A549 (cell line): ENCODE results near the gene NTF3. TPM values are rescaled to one million over a fixed set of nuclear protein-coding genes. Genes with fewer than 3 reads are reported as not detected.

Source experiments
- ATAC-seq, 2 experiments: fragments of 200-7000 bp in 1 of 2; fragments of >200 bp in 1 of 2; cut with Nextera tagmentation in 1 of 2; cut with Tn5 transposase in 1 of 2; 3 replicates each; pipeline versions ENCODE4 v1.8.0 to v1.9.1; 2018 to 2020; ENCODE audit warnings: mild to moderate bottlenecking in 1 of 2, moderate library complexity in 1 of 2
- CTCF ChIA-PET: fragments of 300-600 bp; sonication (Branson Sonifier 250); formaldehyde crosslinking; extraction: SDS; loops from one replicate; lab custom pipeline; 2021; ENCODE audit warnings: antibody characterized with exemption, inconsistent platforms; lab: Yijun Ruan, JAX
- POLR2A ChIA-PET: fragments of 350-600 bp; formaldehyde crosslinking; extraction: SDS; loops from one replicate; lab custom pipeline; 2021; ENCODE audit warnings: antibody characterized with exemption, inconsistent platforms; lab: Yijun Ruan, JAX
- DNase-seq, 2 experiments: peaks; one replicate each; pipeline versions ENCODE4 v3.0.0 to v3.0.0-alpha.2; 2011 to 2016; ENCODE audit warnings: low read depth in 1 of 2, low spot score in 1 of 2
- FAIRE-seq: peaks from 2 replicates; lab custom pipeline; 2011; peaks lifted over from hg19 to GRCh38; lab: Jason Lieb, UNC
- H3K27ac ChIP-seq, 2 experiments: fragments of >200 bp; sonication (Bioruptor Twin); formaldehyde crosslinking; 3 replicates each; pipeline ENCODE4 v1.5.1; 2016 to 2017
- H3K4me1 ChIP-seq: fragments of >200 bp; sonication (Bioruptor Twin); formaldehyde crosslinking; 3 replicates; pipeline ENCODE4 v1.6.1; 2016
- H3K4me2 ChIP-seq: fragments of >200 bp; sonication (Bioruptor Twin); formaldehyde crosslinking; 3 replicates; pipeline ENCODE4 v1.6.1; 2016
- H3K4me3 ChIP-seq: fragments of >200 bp; sonication (Bioruptor Twin); formaldehyde crosslinking; 3 replicates; pipeline ENCODE4 v1.5.1; 2016
- H3K9me3 ChIP-seq: fragments of >200 bp; sonication (Bioruptor Twin); formaldehyde crosslinking; 3 replicates; pipeline ENCODE4 v1.6.1; 2016
- CBX8 ChIP-seq: fragments of 200-600 bp; sonication (generic); IDR thresholded peaks from 2 replicates; pipeline ENCODE4 v1.6.1; 2016
- CEBPB ChIP-seq, 2 experiments: fragments of >200 bp in 1 of 2; sonication (Bioruptor Twin) in 1 of 2; formaldehyde crosslinking in 1 of 2; IDR thresholded peaks; 2 replicates each; pipeline ENCODE4 v1.6.1; 2012 to 2016
- CHD2 ChIP-seq: fragments of 150-350 bp; IDR thresholded peaks from 2 replicates; pipeline ENCODE4 v1.6.1; 2014; ENCODE audit warnings: low read length; ENCODE audit not compliant: partially characterized antibody
- CHD4 ChIP-seq: fragments of 200-600 bp; sonication (generic); IDR thresholded peaks from 2 replicates; pipeline ENCODE4 v1.6.1; 2016; ENCODE audit warnings: antibody characterized with exemption, mild to moderate bottlenecking, borderline replicate concordance
- E2F6 ChIP-seq: IDR thresholded peaks from 2 replicates; pipeline ENCODE4 v1.6.1; 2012; ENCODE audit warnings: low read depth, borderline replicate concordance
- FOSB ChIP-seq: fragments of 250-450 bp; sonication (Bioruptor Pico); IDR thresholded peaks from 2 replicates; pipeline ENCODE4 v1.5.0; 2020; ENCODE audit warnings: mild to moderate bottlenecking, moderate library complexity
- FOSL2 ChIP-seq, 2 experiments: fragments of 450-650 bp in 1 of 2; fragments of >200 bp in 1 of 2; sonication (Bioruptor Twin) in 1 of 2; formaldehyde crosslinking; IDR thresholded peaks; 2 replicates each; pipeline versions ENCODE4 v1.5.0 to v1.6.1; 2016 to 2020; ENCODE audit warnings: mild to moderate bottlenecking in 1 of 2, moderate library complexity in 1 of 2
- HDAC2 ChIP-seq: fragments of 200-600 bp; sonication (generic); IDR thresholded peaks from 2 replicates; pipeline ENCODE4 v1.6.1; 2016
- HEYL ChIP-seq: fragments of 250-450 bp; sonication (Bioruptor Pico); IDR thresholded peaks from 2 replicates; pipeline ENCODE4 v1.8.0; 2021; ENCODE audit warnings: mild to moderate bottlenecking, moderate library complexity
- HOXA7 ChIP-seq: fragments of 250-450 bp; sonication (Bioruptor Pico); IDR thresholded peaks from 2 replicates; pipeline ENCODE4 v1.5.0; 2020; ENCODE audit warnings: mild to moderate bottlenecking, moderate library complexity
- HOXB13 ChIP-seq: fragments of 250-450 bp; sonication (Bioruptor Pico); IDR thresholded peaks from 2 replicates; pipeline ENCODE4 v1.5.0; 2020; ENCODE audit warnings: low read depth, mild to moderate bottlenecking, moderate library complexity
- MAFK ChIP-seq: fragments of 450-650 bp; IDR thresholded peaks from 2 replicates; pipeline ENCODE4 v1.6.1; 2014; ENCODE audit not compliant: partially characterized antibody
- MAZ ChIP-seq: fragments of 150-350 bp; IDR thresholded peaks from 2 replicates; pipeline ENCODE4 v1.6.1; 2014; ENCODE audit warnings: antibody characterized with exemption, low read depth, low read length, borderline replicate concordance
- MYC ChIP-seq: IDR thresholded peaks from 2 replicates; pipeline ENCODE4 v1.6.1; 2012; ENCODE audit warnings: mild to moderate bottlenecking, inconsistent platforms, low read length, improper control_type of control experiment, borderline replicate concordance
- NR3C1 ChIP-seq: fragments of >200 bp; sonication (Bioruptor Twin); formaldehyde crosslinking; IDR thresholded peaks from 3 replicates; pipeline ENCODE4 v1.6.1; 2017
- PBX3 ChIP-seq: IDR thresholded peaks from 2 replicates; pipeline ENCODE4 v1.6.1; 2012
- POLR2AphosphoS2 ChIP-seq: conservative IDR thresholded peaks from 2 replicates; pipeline ENCODE4 v1.6.1; 2012; ENCODE audit warnings: low read length, improper control_type of control experiment, inconsistent platforms
- RNF2 ChIP-seq: fragments of 200-600 bp; sonication (generic); IDR thresholded peaks from 2 replicates; pipeline ENCODE4 v1.6.1; 2016; ENCODE audit warnings: low read depth, mild to moderate bottlenecking, antibody characterized with exemption, moderate library complexity, borderline replicate concordance
- SMC3 ChIP-seq: fragments of >200 bp; sonication (Bioruptor Twin); formaldehyde crosslinking; IDR thresholded peaks from 3 replicates; pipeline ENCODE4 v1.6.1; 2018; ENCODE audit warnings: inconsistent platforms
- TP53 ChIP-seq: fragments of 250-450 bp; sonication (Bioruptor Pico); IDR thresholded peaks from 2 replicates; pipeline ENCODE4 v1.5.0; 2021; ENCODE audit warnings: mild to moderate bottlenecking, moderate library complexity
- USF2 ChIP-seq: fragments of 450-650 bp; IDR thresholded peaks from 2 replicates; pipeline ENCODE4 v1.6.1; 2014; ENCODE audit warnings: antibody characterized with exemption
- ZFP36 ChIP-seq: fragments of 450-650 bp; IDR thresholded peaks from 2 replicates; pipeline ENCODE4 v1.6.1; 2014; ENCODE audit warnings: borderline replicate concordance; ENCODE audit not compliant: partially characterized antibody
- WGBS: methylation state at CpG from one replicate; pipeline ENCODE4 v1.1.6; 2017; ENCODE audit errors: missing lambda C conversion rate; 5-methylcytosine and 5-hydroxymethylcytosine counted together
- polyA plus RNA-seq, 4 experiments: library from polyadenylated mRNA; depleted of rRNA in 3 of 4; stranded (reverse); fragments of >200 nt; fragmentation: RNase III in 1 of 4; extraction: RNeasy Plus Mini Kit Qiagen cat#74134 plus additional on column Dnase treatment in 1 of 4; gene quantifications; 2 replicates in 3 of 4; 3 replicates in 1 of 4; pipeline ENCODE4 v1.2.3, GENCODE V29; 2011 to 2017

NTF3 gene
- polyA plus RNA-seq, 2 of the 4 experiments (the other 2 are of a cell fraction), result not detected

DNA sequence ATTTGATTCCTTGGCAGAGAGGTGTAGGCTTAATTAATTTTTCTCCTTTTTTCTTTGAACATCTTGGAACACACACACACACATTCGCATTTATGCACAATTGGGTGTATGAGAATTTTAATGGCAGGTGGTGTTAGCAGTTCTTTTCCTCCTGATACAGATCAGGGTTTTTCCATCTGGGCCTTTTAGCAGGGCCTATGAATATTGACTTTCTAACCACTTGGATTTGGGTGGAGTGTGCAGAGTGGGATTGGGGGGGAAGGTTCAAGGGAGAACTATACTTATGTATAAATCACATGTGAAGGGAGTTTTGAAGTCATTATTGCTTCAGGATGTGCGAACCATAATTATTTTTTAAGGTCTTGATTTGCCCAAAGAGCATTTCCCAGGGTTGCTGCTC is 28.9 kb downstream of the NTF3 start:
- Histone ChIP-seq H3K4me1 (no peaks in the 10 kb centered on the region), H3K4me3 (no peak overlapping the region), H3K27ac (no peak overlapping the region), H3K4me2 (no peak overlapping the region), H3K9me3 (no peaks in the 10 kb centered on the region)
- POLR2A ChIA-PET, result no interaction called here
- no peak for FAIRE-seq
- ATAC-seq, result no peak
- WGBS, result 11% methylated on average over 2 of the region's 2 CpGs
- TF ChIP-seq MAZ, result no peak
- no peak for TF ChIP-seq HEYL (CRISPR knock-in tag)
- no peak for TF ChIP-seq PBX3
- no peak for TF ChIP-seq CHD2
- no peak for TF ChIP-seq USF2
- TF ChIP-seq HDAC2, result no peak
- no peak for TF ChIP-seq HOXB13 (CRISPR knock-in tag)
- no peak for TF ChIP-seq CBX8
- TF ChIP-seq NR3C1, result no peak
- no peak for TF ChIP-seq MAFK
- TF ChIP-seq ZFP36, result no peak
- TF ChIP-seq MYC, result no peak
- TF ChIP-seq FOSL2 (IDR thresholded peaks at IDR 0.05), result no peak
- TF ChIP-seq FOSL2 (CRISPR knock-in tag; IDR thresholded peaks at IDR 0.05), result no peak
- TF ChIP-seq CEBPB (IDR thresholded peaks at IDR 0.05), result no peak
- TF ChIP-seq E2F6, result no peak
- no peak for TF ChIP-seq POLR2AphosphoS2
- no peak for TF ChIP-seq RNF2
- TF ChIP-seq, all 56 proteins: peak for 0
- no peak for DNase-seq
- CTCF ChIA-PET, result interaction anchor here (0.6 kb wide), 1 partner anchor 612 kb away, joined by 3 read pairs; no protein-coding TSS in a partner anchor

GRCh38 chr12:5461966-5462365 is 30.1 kb downstream of the NTF3 start:
- no peak overlapping the region for H3K4me3 ChIP-seq
- DNase-seq (no peak), ATAC-seq (no peak), FAIRE-seq (no peak)
- ChIA-PET POLR2A (no interaction called here), CTCF (no interaction called here)
- H3K9me3 ChIP-seq, result no peaks in the 10 kb centered on the region
- no peak for TF ChIP-seq FOSB
- no peak for TF ChIP-seq PBX3
- TF ChIP-seq SMC3, result no peak
- no peak for TF ChIP-seq FOSL2 (IDR thresholded peaks at IDR 0.05)
- TF ChIP-seq FOSL2 (CRISPR knock-in tag; IDR thresholded peaks at IDR 0.05), result no peak
- no peak for TF ChIP-seq ZFP36
- no peak for TF ChIP-seq TP53 (CRISPR knock-in tag)
- TF ChIP-seq CHD4, result no peak
- no peak for TF ChIP-seq HOXB13 (CRISPR knock-in tag)
- no peak for TF ChIP-seq HOXA7 (CRISPR knock-in tag)
- no peak overlapping the region for H3K27ac ChIP-seq
- no peaks in the 10 kb centered on the region for H3K4me1 ChIP-seq
- H3K4me2 ChIP-seq, result no peak overlapping the region
- WGBS, result 2% methylated on average over 1 of the region's 1 CpG
